GM06990 (cell line): ENCODE data around the gene ZGLP1.

Source experiments
- DNase-seq: peaks from one replicate; pipeline ENCODE4 v3.0.0-alpha.2; 2011; ENCODE audit not compliant: insufficient read length; ENCODE audit errors: extremely low read depth
- H3K27me3 ChIP-seq: replicated peaks from 2 replicates; pipeline ENCODE4 v1.6.0; 2011; ENCODE audit warnings: low read length; ENCODE audit not compliant: control insufficient read depth, insufficient read depth
- H3K36me3 ChIP-seq: 2 replicates; pipeline ENCODE4 v1.5.1; 2011; ENCODE audit warnings: low read length; ENCODE audit not compliant: control insufficient read depth, insufficient read depth
- H3K4me3 ChIP-seq: replicated peaks from 2 replicates; pipeline ENCODE4 v1.5.1; 2011; ENCODE audit warnings: low read depth, mild to moderate bottlenecking, control low read depth, low read length
- CTCF ChIP-seq: IDR thresholded peaks from 2 replicates; pipeline ENCODE4 v1.5.1; 2011; ENCODE audit warnings: low read length, control low read depth, mild to moderate bottlenecking, inconsistent platforms; ENCODE audit not compliant: insufficient read depth, poor library complexity, severe bottlenecking

The ZGLP1 gene

GRCh38 chr19:10321417-10321797 is 11.8 kb upstream of the ZGLP1 start:
- Histone ChIP-seq H3K27me3 (no peaks in the 10 kb centered on the region), H3K4me3 (no peak overlapping the region), H3K36me3 (peaks cover 50% of the 10 kb centered on the region)
- TF ChIP-seq CTCF: no peak
- DNase-seq: no peak

- peaks cover 47% of the 10 kb centered on the region for H3K36me3 ChIP-seq
- no peak overlapping the region for H3K4me3 ChIP-seq
- no peak for TF ChIP-seq CTCF
- H3K27me3 ChIP-seq: no peaks in the 10 kb centered on the region
- no peak for DNase-seq
Measured at GRCh38 chr19:10320602-10321416, 11.2 kb upstream of the ZGLP1 start.

- H3K27me3 ChIP-seq: no peaks in the 10 kb centered on the region
- H3K4me3 ChIP-seq: no peak overlapping the region
- TF ChIP-seq CTCF: no peak
- H3K36me3 ChIP-seq: peaks cover 38% of the 10 kb centered on the region
- DNase-seq: no peak
Measured at GRCh38 chr19:10318807-10319682, 9.4 kb upstream of the ZGLP1 start.

- H3K27me3 ChIP-seq: no peaks in the 10 kb centered on the region
- TF ChIP-seq CTCF: no peak
- no peak for DNase-seq
- H3K36me3 ChIP-seq: peaks cover 31% of the 10 kb centered on the region
- H3K4me3 ChIP-seq: no peak overlapping the region
Measured at GRCh38 chr19:10317857-10318462, 8.3 kb upstream of the ZGLP1 start.

- DNase-seq: no peak
- Histone ChIP-seq H3K36me3 (peaks cover 25% of the 10 kb centered on the region), H3K4me3 (no peak overlapping the region), H3K27me3 (no peaks in the 10 kb centered on the region)
- TF ChIP-seq CTCF: no peak
Measured at GRCh38 chr19:10317045-10317856, 7.6 kb upstream of the ZGLP1 start.
